HG03095 (cell line): Measurements from ENCODE around the gene GINS2.

ENCODE experiments used
- ATAC-seq: cut with Tn5 transposase; IDR thresholded peaks from one replicate; pipeline ENCODE4 v1.9.1; 2021; ENCODE audit warnings: moderate library complexity; ENCODE audit not compliant: unreplicated experiment

Gene GINS2

DNA sequence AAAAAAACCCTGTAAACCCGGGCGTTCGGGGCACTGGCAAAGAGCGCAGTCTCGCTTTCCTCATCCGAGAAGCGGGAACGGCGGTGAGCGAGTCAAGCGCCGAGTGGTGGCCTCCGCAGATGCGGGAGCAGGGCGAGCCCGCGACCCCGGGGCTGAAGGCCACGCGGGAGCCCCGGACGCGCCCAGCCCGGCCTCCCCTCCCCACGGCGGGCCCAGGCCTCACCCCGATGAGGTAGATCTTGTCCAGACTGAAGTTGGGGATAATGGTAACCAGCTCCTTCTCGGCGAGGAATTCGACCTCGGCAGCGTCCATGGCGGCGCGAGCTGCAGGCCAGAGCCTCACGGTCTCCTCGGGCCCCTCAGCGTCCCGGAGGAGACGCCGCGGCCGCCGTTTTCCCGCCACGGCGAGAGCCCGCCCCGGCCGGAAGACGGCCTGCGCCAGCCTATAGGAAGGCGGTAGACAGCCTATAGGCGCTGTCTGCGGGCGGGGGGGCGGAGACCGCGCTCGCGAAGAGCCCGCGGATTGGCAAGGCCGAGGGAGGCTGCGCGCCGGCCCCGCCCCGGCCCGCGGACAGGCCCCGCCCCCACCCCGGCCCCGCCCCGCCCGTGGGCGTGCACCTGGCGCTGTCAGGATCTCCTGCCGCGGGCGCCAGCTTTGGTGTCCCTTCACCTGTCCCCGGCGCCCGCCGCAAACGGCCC, at the start of gene GINS2:
Gene GINS2 (minus strand): TSS at position 369 of the 699 bp plus-strand sequence. CDS start 56 bp downstream, at position 313.
- ATAC-seq: peak; percentile 91

DNA sequence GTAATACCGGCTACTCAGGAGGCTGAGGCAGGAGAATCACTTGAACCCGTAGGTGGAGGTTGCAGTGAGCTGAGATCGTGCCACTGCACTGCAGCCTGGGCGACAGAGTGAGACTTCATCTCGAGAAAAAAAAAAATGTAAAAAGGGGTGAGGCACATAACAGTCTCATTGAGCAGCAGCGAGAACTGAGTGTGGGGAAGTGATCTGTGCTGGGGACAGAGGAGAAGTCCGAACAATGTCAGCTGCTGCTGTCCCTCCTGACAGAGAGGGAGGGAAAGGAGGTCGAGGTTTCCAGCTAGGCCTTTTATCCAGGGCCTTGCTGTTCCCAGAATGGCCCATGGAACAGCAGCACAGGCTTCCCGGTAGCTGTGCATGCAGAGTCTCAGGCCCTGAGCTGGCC, 48.2 kb upstream of the GINS2 start:
- ATAC-seq: no peak

DNA sequence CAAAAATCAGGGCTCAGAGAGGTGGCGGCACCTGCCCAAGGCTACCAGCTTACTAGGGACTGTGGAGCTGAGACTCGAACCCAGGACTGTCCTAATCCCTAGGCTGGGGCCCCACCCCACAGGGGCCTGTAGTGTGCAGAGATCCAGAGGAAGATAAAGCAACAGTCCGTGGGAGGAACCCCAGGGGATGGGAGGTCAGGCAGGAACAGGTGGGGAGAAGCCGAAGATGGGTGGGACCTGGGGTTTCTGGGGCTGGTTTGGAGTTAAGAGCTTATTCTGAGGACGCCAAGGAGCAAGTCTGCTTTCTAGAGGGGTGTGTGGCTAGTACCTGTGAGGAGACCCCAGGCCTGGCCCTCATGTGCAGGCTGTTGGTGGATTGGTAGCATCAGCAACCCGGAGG, 47.2 kb upstream of the GINS2 start:
- ATAC-seq: no peak

DNA sequence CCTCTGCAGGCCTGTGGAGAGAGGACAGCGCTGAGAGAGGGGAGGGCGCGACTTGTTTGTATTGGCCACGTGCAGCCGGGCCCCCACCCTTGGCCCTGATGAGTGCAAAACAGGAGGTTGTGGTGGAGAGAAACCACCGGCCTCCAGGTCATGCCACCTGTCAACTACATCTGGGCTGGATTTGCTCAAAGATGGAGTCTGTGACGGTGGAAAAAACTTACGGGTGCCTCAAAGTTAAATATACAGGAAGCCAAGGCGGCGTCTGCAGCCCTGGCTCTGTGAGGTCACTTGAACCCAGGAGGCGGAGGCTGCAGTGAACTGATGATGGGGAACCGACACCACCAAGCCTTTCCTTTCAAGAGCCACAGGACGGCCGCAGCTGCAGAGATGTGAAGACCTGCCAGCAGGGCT, 46.5 kb upstream of the GINS2 start:
- ATAC-seq: peak; percentile 86

DNA sequence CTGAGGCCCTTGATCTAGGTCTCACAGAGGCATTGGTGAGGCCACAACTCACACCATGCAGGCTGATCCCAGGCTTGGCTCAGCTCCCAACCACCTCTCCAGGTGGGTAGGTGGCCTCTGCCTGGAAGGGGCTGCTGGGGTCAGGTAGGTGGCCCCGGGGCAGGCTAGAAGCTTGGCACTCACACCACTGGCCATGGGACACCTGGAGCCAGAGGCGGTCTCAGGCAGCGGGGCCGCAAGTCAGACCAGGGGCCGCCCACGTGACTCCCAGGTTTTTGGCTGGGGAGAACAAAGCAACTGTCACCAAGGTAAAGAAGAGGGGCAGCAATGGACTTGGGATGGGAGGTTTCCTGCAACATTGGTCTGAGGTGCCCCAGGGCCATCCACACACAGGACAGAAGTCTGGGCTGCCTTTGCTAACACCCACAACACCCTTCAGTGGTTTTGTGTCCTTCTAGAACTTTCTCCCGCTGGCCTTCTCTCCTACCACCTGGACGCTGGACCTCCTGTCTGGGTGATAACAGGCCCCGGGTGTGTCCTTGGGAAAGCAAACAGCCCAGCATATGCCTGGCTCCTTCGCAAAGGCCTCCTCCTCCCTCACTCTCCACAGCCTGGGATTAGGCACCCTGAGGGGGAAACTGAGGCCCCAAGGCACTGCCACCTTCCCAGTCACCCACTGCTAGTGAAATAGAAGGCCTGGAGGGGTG, 45.7 kb upstream of the GINS2 start:
- ATAC-seq: no peak

DNA sequence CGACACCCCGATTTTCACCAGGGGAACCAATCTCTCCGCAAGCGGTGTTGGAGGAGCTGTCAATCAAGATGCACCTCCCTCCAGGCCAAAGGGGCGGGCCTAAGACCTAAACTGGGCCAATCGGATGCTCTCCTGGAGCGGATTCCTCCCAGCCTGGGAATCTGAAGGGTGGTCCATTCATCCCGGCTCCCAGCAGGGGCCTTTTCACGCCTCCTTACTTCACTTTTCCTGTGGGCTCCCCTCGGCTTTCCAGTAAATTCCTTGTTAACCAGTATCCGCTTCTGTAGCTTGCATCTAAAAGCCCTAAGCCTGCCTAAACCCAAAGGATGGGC, 45.1 kb upstream of the GINS2 start:
- ATAC-seq: no peak

DNA sequence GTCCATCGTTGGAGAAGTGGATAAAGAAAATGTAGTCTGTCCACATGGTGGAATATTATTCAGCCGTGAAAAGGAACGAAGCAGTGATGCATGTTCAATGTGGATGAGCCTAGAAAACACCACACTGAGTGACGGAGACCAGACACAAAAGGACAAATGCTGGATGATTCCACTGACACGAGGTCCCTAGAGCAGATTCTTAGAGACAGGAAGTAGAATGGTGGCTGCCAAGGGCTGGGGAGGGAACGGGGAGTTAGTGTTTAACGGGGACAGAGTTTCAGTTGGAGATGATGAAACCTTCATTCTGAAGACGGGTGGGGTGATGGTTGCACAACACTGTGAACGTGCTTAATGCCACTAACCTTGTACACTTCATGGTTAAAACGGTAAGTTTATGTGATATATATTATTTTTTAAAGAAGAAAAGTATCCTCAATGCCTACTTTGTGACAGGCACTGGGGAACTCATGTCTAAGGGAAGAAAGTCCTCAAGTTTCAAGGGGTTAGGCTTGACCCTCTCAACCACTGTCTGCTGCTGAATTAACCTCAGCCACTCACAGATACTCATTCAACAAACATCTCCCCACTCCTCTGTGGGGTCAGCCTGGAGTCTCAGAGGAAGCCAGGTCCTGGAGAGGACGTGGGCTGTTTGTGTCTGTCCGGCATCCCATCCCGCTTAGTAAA, 44.5 kb upstream of the GINS2 start:
- no peak for ATAC-seq

DNA sequence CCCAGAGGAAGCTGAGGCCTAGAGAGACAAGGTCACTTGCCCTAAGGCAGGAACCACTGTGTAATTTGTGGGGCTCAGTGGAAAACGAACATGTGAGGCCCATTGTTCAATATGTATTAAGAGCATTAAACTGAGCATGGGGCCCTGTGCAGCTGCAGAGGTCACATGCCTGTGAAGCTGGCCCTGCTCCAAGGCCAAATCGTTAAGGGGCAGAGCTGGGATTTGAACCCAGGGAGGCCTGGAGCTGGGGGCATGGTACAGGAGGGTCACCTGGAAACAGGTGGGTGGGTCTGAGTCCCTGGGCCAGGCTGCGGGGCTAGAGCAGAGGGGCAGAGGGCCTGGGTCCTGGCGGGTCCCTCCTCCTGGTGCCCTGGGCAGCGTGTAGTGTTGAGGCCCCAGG, 42.4 kb upstream of the GINS2 start:
- no peak for ATAC-seq

DNA sequence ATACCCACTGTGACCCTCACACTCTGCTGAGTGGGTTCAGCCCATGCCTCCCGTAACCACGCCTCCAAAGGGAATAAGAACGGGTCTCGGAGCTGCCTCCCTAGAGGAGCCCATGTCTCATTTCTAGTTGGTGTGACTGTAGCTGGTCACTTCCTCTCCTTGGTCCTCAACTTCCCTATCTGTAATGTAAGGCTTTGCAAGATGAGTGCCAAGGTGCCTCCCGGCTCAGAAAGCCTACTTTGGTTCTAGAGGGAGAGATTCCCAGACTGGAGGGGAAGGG, 41.4 kb upstream of the GINS2 start:
- ATAC-seq: no peak

DNA sequence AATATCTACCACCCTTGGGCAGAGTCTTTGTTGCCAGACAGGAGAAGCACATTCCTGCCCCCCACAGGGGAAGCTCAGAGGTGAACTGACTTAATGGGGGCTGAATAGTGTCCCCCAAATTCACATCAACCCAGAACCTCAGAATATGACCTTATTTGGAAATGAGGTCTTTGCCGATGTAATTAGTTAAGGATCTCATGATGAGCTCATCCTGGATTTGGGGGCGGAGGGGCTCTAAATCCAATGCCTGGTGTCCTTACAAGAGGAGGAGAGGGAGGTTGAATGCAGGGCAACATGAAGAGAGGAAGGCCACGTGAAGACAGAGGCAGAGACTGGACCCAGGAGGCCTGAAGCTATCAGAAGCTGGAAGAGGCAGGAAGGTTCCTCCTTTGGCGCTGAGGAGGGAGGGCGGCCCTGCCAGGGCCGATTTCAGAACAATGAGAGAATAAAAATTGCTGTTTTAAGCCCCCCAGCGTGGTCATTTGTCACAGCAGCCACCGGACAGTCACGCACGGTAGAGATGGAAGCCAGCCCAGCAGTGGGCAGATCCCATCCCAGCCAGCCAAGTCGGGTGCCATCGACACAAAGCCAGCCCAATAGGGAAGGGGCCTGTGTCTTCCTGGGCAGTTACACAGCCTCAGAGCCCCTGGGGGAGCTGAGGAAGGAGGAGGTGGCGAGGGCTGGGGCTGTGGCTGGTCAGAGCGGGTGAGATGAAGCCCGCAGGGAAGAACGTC, 40.9 kb upstream of the GINS2 start:
- ATAC-seq: no peak

DNA sequence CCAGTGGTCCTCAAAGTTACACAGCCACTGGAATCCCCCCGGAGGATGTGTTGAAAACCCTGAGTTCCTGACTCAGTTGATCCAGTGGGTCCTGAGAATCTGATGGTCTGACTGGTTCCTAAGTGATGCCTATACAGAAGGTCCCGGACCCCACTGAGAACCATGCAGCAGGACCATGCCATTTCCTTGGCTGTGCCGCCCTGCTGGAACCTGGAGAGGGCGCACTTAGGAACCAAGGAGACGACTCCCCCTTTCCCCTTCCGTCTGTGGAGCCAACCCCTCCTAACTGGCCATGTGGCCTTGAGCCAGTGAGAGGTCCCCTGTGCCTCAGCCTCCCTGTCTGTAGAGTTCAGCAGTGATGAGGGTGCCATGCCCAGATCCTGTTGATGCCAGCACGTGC, 40.1 kb upstream of the GINS2 start:
- ATAC-seq: no peak

DNA sequence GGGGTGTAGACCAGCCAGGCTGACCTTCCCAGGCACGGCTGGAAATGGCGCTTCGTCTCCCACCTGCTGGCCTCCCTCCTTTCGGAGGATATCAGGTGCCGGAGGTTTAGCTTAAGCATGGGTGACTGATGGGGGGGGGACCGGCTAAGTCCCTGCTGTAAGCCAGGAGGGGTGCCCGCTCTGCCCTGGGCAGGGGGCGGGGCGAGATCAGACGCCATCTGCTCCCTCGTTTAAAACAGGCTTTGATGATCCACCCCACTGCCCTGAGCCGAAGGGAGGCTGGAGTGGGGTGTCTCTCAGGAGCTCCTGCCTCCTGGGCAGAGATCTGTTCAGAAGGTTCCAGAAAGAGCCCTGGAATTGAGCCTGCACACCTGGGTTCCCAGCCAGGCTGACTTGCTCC, 36.2 kb upstream of the GINS2 start:
- ATAC-seq: no peak

DNA sequence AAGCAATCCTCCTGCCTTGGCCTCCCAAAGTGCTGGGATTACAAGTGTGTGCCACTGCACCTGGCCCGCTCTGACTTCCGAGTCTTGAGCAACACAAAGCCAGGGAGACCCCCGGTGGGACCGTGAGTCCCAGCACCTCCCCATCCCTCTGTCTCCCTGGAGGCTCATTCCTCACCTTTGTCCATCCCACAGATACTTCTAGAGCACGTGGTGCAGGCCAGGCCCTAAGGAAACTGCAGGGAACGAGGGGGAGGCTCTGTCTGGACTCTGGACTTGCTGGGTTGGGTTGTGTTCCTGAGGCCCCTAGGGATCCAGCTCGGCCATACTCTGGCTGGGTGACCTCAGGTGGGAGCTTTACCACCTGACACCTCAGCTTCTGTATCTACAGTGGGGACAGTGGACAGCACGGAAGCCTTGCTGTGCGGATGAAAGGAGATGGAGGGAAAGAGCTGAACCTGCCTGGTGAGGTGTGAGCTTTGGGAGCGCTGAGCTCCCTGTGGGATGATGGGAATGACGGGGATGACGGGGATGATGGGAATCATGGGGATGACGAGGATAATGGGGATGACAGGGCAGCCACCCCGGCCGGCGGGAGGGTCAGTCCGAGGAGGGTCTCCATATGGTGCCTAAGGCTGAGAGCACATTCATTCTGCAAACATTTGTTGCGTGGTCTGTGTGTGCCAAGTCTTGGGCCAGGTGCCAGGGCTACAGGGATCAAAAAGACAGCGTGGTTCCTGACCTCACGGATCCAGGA, 35.5 kb upstream of the GINS2 start:
- no peak for ATAC-seq

DNA sequence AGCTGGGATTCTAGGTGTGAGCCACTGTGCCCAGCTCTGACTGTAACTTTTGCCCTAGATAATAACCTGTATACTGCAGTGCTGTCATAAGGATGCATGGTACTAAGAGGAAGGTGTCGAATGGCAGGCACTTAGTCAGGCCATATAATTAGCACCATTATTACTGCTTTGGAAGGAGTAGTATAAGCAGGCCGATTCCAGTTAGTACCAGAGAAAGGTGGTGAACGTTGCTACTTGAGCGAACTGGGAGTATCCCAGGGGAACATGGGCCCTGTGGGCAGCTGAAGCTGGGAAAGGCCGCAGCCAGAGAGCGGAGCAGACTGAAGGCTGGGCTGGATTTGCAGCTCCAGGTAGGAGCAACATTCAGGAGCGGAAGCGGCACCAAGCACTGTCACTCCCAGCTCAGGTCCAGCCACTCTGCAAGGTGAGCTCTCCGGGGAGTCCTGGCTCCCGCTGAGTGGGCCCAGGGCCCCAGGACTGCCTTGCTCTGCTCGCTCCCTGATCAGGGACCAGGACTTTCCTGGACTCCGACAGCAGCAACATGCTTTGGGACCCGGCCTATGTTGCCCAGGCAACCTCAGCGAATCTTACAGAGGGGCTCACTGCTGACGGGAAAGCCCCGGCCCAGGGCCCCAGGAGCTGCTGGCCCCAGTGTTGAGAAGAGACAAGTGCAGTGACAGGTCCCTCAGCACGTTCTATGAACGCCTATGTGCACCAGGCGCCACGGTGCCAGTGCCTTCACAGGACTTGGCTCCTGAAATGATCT, 33.6 kb upstream of the GINS2 start:
- no peak for ATAC-seq

DNA sequence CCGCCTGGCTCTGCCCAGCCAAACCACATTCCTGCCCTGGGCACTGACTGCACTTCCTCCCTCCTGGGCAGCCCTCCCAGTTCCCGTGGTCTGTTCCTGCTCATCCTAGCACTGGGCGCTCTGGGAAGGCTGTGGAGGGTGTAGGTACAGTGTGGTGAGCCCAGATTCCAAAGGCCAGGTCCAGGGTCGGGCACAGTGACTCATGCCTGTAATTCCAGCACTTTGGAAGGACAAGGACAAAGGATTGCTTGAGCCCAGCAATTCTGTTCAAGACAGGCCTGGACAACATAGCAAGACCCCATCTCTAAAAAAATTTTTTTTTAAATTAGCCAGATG, 31.5 kb upstream of the GINS2 start:
- ATAC-seq: no peak

DNA sequence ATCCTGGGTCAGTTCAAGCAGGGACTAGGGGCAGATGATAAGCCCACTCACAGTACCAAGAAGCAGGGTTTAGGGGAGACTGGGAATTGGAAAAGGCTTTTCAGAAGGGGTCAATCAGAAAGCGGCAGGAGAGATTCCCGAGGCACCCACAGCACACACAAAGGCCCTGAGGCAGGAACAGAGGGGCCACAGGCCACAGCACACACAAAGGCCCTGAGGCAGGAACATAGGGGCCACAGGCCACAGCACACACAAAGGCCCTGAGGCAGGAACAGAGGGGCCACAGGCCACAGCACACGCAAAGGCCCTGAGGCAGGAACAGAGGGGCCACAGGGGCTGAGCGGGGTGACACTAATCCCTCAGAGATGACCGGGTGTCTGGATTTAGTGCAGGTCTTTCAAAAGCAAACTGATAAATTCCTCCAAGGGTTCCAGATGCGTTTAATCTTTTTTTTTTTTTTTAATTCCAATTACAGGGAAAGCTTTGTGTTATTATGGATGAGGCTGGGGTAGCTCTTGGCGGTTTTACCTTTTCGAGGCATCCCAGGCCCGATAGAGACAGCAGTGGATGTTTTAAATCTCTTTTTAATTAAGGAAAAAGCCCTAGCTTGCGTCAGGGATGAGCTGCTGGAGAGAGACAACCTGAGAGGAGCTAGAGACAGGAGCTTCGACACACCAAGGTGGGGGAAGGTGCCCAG, 31.0 kb upstream of the GINS2 start:
- ATAC-seq: no peak

DNA sequence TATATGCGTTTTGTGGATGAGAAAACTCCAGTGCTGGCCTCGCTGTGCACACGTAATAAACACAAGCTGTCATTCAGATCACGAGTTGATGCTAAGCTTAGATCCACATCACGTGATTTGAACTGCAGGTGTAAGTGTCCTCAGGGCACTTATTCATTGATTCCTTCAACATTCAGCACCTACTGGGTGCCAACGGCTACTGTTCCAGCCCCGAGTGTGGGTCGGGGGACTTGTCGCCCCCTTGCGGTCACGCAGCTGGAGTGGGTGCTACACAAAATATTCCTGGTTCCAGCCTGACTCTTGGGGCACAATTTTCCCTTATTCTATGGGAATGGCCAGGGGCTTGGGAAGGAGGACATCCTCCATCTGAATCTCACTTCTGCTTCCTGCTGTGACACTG, 29.9 kb upstream of the GINS2 start:
- no peak for ATAC-seq

DNA sequence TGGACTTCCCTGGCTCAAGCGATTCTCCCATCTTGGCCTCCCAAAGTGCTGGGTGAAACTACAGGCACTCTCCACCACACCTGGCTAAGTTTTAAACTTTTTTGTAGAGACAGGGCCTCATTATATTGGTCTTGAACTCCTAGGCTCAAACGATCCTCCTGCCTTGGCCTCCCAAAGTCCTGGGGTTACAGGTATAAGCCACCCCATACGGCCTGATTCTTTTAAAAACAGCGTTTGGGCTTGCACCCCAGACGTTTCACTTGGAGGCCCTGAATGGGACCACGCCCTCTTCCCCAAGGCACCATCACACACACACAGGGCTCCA, 29.4 kb upstream of the GINS2 start:
- ATAC-seq: no peak

DNA sequence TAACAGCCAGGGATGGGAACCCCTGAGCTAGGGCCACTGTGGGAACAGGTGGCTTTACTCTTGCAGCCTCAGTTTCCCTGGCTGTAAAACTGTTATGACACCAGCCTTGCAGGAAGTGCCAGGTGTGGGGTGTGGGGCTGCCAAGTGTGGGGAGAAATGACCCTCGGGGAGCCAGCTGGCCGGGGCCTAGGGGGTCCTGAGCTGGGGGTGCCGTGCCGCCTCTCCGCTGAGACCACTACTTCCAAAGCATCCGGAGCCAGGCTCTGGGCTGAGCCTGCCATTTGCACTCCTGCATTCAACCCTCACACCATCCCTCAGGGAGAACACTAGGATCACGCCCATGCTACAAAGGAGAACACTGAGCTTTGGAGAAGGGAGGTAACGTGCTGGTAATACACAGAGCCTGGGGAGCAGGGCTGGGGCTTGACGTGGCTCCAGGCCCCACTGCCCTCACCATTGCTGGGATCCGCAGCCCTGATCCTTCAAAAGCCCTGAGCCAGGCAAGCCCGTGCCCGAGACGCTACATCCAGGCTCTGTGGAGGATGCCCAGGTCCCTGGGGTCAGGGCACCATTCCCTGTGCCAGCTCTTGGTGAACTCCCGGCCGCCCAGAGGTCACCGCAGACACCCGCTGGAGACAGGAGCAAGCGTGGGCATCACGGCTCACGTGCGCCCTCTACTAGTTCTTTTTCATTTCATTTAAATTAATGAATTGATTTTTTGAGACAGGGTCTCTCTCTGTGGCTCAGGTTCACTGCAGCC, 28.8 kb upstream of the GINS2 start:
- no peak for ATAC-seq
